NOMO-1 treated with dmso at 0.1 percent for 144 hours (cell line): Measurements from ENCODE around the gene PDSS2.
"Not testable (repeated sequence)": the region's sequence is repeated elsewhere in the genome, so short reads cannot be mapped to it uniquely, and the experiment has no call there.

ENCODE experiments used
- DNase-seq: peaks from one replicate; lab custom pipeline; 2025; ENCODE audit not compliant: unreplicated experiment; lab: John Stamatoyannopoulos, UW

PDSS2 gene

DNA sequence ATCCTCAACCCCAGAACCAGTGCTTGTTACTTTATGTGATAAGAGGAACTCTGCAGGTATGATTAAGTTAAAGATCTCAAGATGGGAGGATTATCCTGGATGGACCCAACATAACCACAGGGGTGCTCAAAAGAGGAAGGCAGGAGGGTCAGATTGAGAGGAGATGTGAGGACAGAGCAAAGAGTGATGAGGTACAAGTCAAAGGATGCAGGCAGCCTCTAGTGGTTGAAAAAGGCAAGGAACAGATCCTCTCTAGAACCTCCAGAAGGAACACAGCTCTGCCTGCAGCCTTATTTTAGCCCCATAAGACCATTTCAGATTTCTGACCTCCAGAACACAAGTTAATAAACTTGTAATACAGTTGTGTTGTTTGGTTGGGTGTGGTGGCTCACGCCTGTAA, 41.2 kb downstream of the PDSS2 start:
- DNase-seq = no peak

DNA sequence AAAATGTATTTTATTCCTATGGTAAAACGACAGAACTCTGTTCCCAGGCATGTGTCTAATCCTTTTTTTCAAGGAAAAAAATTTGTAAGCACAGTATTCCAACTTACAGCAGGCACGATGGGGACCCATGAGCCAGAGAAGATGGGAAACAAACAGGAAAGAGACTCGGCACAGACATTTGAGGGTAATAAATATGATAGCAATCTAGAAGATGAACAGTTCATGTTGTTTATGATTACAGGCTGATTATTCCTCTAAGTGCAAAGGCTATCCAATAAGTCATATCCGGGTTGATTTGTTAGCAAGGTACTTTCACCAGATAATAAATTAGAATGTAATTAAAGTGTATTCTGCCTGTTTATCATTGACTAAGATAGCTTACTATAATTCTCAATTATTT, 43.2 kb downstream of the PDSS2 start:
- no peak for DNase-seq

DNA sequence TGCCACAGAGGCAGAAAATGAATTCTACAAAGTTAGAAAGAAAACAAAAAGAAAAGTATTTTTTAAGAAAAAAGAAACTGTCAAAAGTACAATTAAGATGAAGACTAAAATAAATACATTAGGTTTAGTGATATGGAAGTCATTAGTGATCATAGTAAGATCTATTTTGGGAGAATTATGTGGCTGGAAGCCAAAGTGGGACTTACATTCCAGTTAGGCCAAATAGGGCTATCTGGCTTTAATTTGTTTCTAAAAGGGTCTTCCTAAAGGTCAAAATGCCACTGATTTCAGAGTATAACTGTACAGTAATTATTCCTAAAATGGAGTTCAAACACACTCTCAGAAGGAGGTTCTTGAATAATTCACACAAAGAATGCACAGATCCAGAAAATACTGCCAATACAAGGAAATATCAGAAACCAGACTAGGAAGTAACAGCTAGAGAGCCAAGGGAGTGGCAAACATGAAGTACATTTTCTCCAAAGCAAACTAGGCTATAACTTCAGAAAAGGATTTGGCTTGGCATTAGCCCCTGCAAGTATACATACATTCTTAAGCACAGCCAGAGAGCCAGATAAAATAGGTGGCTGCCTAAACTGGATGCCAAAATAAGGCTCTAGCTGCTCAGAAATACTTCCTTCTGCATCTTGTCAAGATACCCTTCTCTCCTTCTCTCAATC, 45.3 kb downstream of the PDSS2 start:
- no peak for DNase-seq

DNA sequence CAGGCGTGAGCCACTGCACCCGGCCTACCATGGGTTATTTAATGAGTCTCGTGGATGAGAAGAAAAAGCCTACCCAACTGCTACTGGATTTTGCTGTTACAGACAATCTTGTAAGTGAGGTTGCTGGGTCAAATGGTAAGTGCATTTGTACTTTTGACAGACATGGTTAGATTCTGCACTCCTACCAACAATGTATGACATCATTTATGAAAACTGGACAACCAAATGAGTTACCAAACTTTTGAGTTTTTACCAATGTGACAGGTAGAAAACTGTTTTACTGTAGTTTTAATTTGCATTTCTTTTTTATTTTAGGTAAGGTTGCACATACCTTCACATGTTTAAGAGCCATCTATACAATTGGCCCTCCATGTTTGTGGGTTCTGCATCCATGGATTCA, 48.2 kb downstream of the PDSS2 start:
- no peak for DNase-seq

DNA sequence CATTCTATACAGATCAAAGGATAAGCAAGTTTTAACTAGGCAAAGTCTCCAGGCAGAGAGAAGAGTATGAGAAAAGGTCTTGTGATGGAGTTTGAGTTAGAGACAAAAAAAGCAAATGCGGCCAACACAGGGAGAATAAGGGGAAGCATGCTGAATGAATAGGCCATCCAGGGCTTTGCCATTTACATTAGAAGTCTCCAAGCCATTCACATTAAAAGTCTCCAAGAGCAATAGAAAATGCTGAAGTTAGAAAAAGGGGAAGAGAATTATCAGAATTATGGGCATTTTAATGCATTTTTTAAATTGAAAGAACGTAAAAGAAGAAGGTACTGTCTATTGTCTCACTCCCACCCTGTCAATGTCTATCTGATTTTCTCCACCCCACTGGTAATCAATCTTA, 49.4 kb downstream of the PDSS2 start:
- DNase-seq = no peak

DNA sequence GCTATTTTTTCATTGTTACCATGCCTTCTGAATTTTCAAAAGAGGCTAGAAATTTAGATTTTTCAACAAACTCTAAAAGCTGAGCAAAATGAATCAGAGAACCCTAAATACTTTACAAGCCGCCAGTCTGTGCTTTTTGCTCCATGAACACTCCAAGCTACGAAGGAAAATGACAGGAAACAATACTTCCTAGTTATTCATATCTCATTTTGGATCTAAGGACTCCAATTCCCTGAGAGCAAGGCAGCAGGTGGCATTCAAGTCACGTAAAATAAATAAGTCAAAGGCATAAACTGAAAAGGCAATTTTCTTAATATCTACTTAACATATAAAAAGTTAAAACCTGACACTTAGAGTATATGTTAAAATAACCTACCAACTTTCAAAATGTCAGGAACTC, 50.6 kb downstream of the PDSS2 start:
- no peak for DNase-seq

DNA sequence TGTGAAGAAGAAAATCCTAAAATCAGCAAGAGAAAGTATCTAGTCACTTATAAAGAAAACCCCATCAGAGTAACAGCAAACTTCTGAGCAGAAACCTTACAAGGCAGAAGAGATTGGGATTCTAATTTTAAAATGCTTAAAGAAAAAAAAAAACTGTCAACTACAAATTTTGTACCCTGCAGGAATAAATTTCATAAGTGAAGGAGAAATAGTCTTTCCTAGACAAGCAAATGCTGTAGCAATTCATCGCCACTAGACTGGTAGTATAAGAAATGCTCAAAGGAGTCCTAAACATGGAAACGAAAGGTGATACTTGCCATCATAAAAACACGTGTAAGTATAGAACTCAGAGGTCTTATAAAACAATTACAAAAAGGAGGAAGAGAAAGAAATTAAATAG, 54.4 kb downstream of the PDSS2 start:
- no peak for DNase-seq

DNA sequence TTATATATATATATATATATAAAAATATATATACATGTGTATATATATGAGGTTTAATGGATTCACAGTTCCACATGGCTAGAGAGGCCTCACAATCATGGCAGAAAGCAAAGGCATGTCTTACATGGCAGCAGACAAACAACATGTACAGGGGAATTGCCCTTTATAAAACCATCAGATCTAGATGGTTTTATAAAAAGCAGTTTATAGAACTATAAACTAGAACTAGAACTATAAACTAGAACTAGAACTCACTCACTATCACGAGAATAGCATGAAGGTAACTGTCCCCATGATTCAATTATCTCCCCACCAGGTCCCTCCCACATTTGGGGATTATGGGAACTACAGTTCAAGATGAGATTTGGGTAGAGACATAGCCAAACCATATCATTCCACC, 56.8 kb downstream of the PDSS2 start:
- no peak for DNase-seq

DNA sequence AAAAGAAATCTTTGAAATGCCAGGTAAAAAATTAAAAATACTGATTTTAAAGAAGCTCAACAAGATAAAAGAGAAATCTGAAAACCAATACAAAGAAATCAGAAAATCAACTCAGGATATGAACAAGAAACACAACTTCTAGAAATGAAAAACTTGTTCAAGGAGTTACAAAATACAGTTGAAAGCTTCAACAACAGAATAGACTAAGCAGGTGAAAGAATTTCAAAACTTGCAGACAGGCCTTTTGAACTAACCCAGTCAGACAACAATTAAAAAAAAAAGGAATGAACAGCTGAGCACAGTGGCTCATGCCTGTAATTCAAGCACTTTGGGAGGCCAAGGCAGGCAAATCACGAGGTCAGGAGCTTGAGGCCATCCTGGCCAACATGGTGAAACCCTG, 57.8 kb downstream of the PDSS2 start:
- DNase-seq = no peak

DNA sequence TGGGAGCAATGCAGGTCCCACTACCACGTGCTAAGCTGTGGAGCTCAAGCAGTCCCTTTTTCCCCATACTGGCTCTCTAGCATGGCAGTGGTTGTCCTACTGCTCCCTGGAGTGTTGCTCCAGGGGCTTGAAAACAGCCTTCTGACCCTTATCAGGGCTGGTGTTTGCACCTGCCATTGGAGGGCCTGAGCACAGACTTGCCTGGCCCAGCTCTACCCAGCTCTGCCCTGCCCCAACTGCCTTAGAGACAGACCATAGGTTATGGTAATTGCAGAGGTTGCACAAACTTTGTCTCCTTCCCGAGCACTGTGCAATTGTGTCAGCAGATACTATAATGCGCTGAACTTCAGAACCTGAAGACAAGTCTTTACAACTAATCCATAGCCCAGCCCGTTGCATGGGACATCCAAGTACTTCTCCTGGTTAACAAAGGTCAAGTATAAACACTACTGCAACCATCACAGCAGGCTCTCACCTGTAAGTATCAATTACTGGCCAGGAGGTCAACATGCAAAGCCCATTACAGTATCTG, 58.7 kb downstream of the PDSS2 start:
- DNase-seq = no peak

DNA sequence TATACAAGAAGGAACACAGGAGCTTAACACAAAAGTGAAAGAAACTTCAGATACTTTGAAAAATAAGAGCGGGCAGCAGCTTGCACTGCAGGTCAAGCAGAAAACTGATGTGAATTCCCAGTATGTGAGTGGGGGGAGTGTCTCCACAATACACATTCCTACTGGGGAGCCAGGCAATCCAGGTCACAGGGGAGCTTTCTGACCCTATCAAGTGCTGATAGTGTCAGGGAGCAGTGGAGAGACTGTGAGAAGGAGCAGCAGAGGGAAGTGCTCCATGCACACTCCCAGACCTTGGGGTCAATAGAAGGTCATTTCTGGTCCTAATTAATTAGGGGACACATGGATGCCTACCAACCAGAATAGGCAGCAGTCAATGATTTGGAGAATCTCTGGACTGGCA, 59.4 kb downstream of the PDSS2 start:
- DNase-seq = no peak

DNA sequence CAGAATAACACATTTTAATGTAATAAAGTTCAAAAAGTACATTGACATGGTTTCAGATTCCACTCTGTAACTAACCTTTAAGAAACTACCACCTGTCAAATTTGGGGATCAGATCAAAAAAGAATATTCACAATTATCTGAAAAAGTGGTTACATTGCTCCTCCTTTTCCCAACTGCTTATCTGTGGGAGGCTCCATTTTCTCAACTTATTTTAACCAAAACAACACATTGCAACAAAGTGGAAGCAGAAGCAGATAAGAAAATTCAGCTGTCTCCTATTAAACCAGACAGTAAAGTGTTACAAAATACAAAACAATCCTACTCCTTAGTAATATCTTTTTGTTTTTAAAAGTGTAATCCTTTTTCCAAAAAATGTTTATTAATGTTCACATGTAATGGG, 61.4 kb downstream of the PDSS2 start:
- DNase-seq = no peak

DNA sequence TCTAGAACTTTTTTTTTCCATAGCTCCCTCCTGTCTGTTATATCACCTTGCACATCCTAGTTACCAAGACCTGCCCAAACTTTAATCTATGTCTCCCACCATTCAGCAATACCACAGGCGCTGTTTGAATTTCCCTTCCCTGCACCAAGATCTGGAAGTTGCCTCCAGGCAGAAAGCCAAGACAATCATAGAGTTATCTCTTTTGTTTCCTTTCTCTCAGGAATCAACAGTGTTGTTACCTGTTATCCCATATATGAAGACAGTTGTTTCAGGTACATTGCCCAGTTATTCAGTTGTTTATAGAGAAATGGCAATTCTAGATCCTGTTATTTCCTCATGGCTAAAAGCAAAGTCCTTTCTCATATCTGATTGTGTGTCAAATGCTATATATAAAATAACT, 63.2 kb downstream of the PDSS2 start:
- no peak for DNase-seq

DNA sequence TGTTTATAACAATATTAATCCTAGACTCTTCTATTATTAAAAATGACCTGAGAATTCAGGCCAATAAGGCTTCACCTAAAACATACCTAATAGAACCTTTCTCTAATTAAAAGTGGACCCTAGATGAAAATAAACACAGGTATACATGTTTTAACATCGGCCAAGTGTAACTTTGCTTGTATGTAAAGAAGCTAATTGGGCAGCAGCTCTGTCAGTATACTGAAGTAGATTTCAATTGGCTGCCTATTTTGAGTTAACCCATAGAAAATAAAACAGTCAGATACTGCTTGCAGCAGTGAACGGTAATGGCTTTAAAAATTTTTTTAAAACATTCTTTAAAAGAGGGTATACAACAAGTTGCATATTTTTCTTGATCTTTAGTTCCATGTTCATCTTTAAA, 67.3 kb downstream of the PDSS2 start:
- DNase-seq = no peak

DNA sequence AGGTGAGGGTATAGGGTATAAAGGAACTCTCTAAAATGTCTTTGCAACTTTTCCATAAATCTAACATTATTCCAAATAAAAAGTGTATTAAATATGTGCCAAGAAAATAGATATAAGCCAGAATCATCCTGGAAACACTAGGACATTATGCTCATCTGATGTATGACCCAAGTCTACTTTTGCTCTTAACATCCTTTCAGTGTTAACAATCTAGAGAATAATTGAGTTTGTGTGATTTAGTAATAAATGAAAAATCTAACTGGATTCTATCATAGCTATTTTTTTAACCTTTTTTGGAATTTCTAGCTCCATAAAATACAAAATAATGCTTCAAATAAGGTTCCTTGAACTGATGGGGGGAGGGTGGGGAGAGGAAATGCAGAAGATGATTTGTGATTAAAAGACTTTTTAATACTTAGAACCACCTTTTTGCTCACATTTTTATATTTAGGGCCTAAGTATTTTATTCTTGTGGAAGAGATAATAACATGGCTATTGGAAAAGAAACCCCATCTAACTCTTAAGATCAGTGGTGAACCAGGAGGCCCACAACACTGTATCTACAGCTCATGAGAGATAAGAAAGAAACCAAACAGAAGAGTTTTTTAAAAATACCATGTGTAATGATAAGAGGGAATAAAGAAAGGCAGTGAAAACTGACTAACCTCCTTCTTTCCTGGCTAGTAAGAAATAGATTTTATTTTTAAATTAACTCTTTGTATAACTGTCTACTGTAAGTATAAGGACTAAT, 68.5 kb downstream of the PDSS2 start:
- no peak for DNase-seq

DNA sequence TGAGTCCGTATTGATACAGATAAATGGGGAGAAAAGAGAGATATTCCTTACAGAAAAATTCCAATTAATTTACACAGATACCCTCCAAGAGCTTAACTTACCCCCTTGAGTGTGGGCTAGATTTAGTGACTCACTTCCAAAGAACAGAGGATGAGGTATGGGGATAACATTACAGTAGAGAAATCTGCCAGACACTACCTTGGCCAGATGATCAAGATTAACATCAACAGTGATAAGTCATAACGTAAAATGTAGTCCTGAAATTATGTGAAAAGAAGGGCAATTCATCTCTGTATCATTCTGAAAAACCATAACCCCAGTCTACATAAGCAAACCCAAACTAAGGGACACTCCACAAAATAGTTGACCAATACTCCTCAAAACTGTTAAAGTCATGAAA, 69.3 kb downstream of the PDSS2 start:
- DNase-seq = no peak

DNA sequence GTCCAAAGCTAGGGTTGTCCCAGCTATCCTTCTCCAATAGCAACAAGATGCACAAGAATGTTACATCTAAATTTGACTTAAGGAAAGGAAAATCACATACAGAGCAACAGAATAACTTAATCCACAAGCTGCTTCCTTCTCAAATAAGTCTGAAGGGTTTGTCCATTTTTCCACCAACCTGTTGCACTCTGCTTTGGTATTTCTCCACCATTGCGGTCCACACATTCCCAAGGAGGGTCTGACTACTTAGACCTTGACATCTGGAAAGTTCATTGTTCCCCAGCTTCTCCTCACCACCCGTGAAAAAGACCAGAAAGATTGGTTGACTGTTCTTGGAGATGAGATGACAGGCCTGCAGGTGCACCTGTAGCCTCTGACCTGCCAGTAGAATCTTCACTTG, 72.5 kb downstream of the PDSS2 start:
- no peak for DNase-seq

DNA sequence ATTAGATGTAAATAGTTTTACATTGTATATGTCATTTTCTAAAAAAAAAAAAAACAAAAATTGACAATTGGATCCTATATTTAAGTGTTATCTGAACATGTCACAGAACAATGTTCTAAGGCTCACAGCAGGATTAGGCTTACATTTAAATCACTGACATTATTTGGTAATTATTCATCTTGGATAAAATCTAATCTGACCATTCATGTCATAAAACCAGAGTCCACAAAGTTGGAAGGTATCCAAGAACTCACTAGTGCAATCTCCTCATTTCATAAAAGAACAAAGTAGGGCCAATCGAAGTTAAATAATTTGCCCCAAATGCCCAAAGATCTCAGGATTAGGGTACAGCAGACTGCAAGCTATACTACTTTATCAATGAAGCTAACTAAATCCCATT, 73.0 kb downstream of the PDSS2 start:
- DNase-seq = no peak

DNA sequence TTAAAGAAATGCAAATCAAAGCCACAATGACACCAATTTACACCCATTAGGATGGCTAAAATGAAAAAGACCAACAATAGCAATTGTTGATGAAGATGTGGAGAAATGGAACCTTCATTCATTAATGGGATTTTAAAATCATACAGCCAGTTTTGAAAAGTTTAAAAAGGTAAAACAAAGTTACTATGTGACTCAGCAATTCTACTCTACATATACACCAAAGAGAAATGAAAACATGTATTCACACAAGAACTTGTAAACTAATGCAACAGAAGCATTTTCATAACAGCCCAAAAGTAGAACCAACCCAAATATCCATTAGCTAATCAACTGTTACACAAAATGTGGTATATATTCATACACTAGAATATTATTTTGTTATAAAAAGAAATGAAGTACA, 75.7 kb downstream of the PDSS2 start:
- no peak for DNase-seq

DNA sequence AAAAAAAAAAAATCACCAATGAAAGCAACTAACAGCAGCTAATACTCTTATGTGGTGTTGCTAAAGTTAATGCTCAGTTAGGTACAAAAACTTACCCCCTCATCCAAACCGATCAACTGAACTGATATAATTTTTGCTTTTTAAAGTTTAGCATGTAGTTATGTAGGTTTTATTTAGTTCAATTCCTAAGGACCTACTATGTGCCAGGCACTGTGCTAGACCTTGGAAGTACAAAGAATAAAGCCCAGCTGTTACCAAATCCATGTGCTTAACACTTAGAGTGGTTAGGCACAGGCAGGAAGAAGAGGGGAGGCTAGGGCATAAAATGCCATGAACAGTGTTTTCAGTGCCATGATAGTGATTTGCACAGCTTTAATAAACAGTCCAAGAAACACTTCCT, 85.1 kb downstream of the PDSS2 start:
- no peak for DNase-seq

DNA sequence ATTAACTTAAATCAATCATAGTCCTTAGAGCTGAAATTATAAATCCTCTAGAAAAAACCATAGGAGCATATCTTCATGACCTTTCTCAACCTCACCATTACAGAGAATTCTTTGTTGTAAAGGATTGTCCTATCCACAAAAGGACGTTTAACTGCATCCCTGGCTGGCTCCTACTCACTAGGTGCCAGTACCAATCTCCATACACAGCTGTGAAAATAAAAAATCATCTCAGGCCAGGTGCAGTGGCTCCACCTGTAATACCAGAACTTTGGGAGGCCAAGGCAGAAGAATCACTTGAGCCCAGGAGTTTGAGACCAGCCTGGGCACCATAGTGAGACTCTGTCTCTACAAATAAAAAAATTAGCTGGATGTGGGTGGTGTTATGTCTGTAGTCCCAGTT, 89.9 kb downstream of the PDSS2 start:
- no peak for DNase-seq

DNA sequence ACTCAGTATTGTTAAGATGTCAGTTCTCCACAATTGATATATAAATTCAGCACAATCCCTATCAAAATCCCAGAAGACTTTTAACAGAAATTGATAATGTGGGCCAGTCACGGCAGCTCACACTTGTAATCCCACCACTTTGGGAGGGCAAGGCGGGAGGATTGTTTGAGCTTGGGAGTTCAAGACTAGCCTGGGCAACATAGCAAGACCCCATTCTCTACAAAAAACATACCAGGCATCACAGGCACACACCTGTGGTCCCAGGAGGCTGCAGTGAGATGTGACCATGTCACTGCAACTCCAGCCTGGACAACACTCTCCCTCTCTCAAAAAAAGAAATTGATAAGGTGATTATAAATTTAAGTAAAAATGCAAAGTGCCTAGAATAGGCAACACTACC, 90.9 kb downstream of the PDSS2 start:
- DNase-seq = no peak

DNA sequence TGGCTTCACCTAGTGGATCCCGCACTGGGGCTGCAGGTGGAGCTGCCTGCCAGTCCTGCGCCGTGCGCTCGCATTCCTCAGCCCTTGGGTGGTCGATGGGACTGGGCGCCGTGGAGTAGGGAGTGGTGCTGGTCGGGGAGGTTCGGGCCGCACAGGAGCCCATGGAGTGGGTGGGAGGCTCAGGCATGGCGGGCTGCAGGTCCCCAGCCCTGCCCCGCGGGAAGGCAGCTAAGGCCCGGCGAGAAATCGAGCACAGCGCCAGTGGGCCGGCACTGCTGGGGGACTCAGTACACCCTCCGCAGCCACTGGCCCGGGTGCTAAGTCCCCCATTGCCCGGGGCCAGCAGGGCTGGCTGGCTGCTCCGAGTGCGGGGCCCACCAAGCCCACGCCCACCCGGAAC, 95.2 kb downstream of the PDSS2 start:
- DNase-seq = not testable (repeated sequence)
